ENCODE data around the gene RIN3.

RIN3 gene

GRCh38 chr14:92575061-92575747 is 61.6 kb downstream of the RIN3 start:
- H3K36me3 ChIP-seq (ENCODE audit: control insufficient read depth in 1 of 2, insufficient read depth in 2 of 2, low read length in 2 of 2), result peaks cover 0 to 13% of the 10 kb centered on the region in 2 donors

DNA sequence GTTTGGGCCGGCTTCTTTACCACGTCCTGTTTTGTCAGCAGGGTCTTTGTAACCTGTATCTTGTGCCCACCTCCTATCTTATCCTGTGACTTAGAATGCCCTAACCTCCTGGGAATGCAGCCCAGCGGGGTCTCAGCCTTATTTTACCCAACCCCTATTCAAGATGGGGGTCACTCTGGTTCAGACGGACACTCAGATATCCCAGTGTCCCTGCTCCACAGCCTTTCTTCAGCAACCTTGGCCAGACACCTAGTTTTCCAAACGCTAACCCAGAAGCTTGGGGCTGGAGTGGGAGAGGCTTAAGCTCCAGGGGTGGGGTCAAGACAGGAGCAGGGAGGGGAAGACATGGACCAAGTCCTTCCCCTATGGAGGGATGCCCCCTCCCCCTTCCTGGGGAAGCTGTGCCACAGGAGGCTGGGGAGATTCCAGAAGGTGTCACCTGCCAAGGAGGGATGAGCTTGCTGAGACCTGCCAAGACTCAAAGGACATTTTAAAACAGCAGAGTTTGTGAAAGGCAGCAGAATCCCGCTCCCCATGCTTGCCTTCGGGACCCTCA is 62.2 kb downstream of the RIN3 start:
- no peaks in the 10 kb centered on the region for H3K4me1 ChIP-seq (ENCODE audit: control insufficient read depth in 1 of 2, insufficient read depth in 2 of 2, low read length in 2 of 2)
- no peaks in the 10 kb centered on the region for H3K27me3 ChIP-seq (ENCODE audit: low read depth, low read length)
- H3K4me3 ChIP-seq (ENCODE audit: low read depth in 1 of 2, low read length in 2 of 2), result no peak overlapping the region
- no peak overlapping the region for H3K27ac ChIP-seq (ENCODE audit: low read length)
- H3K36me3 ChIP-seq (ENCODE audit: control insufficient read depth in 1 of 2, insufficient read depth in 2 of 2, low read length in 2 of 2), result peaks cover 0 to 18% of the 10 kb centered on the region in 2 donors
- no peaks in the 10 kb centered on the region for H3K9me3 ChIP-seq (ENCODE audit: control insufficient read depth in 1 of 2, low read length in 2 of 2)

More at GRCh38 chr14:92575061-92575747, 61.6 kb downstream of the RIN3 start:
- Histone ChIP-seq H3K4me3 (ENCODE audit: low read depth in 1 of 2, low read length in 2 of 2) (no peak overlapping the region), H3K27ac (ENCODE audit: low read length) (no peak overlapping the region), H3K9me3 (ENCODE audit: control insufficient read depth in 1 of 2, low read length in 2 of 2) (no peaks in the 10 kb centered on the region), H3K27me3 (ENCODE audit: low read depth, low read length) (no peaks in the 10 kb centered on the region), H3K4me1 (ENCODE audit: control insufficient read depth in 1 of 2, insufficient read depth in 2 of 2, low read length in 2 of 2) (no peaks in the 10 kb centered on the region)

DNA sequence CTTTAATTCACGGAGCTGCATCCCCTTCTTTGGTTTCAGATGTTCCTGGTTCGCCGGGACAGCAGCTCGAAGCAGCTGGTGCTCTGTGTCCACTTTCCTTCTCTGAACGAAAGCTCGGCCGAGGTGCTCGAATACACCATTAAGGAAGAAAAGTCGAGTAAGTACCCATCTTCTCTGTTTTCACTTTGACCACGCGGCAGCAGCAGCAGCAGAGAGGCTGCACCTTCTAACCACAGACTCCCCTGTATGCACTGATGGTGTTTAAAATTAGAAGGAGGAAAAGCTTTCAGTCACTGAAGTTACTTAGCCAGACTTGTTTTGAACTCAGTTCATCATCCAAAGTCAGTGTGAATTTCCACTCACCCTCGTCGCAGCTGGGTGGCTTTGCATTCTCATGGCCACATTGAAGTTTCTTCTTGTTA is 63.8 kb downstream of the RIN3 start:
- no peaks in the 10 kb centered on the region for H3K9me3 ChIP-seq (ENCODE audit: control insufficient read depth in 1 of 2, low read length in 2 of 2)
- no peaks in the 10 kb centered on the region for H3K4me1 ChIP-seq (ENCODE audit: control insufficient read depth in 1 of 2, insufficient read depth in 2 of 2, low read length in 2 of 2)
- H3K27ac ChIP-seq (ENCODE audit: low read length), result no peak overlapping the region
- H3K36me3 ChIP-seq (ENCODE audit: control insufficient read depth in 1 of 2, insufficient read depth in 2 of 2, low read length in 2 of 2), result peaks cover 0 to 18% of the 10 kb centered on the region in 2 donors
- no peak overlapping the region for H3K4me3 ChIP-seq (ENCODE audit: low read depth in 1 of 2, low read length in 2 of 2)
- no peaks in the 10 kb centered on the region for H3K27me3 ChIP-seq (ENCODE audit: low read depth, low read length)

DNA sequence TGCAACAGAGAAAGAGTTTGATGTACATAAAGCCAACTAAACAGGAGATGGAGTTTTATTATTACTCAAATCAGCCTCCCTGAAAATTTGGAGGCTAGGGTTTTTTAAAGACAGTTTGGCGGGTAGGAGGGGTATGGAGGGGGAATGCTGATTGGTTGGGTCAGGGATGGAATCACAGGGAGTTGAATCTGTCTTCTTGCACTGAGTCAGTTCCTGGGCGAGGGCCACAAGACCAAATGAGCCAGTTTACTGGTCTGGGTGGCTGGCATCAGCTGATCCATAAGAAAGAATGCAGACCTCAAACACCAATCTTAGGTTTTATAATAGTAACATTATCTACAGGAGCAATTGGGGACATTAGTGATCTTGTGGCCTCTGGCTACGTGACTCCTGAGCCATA is 64.9 kb downstream of the RIN3 start:
- peaks cover 0 to 24% of the 10 kb centered on the region in 2 donors for H3K36me3 ChIP-seq (ENCODE audit: control insufficient read depth in 1 of 2, insufficient read depth in 2 of 2, low read length in 2 of 2)
- no peaks in the 10 kb centered on the region for H3K4me1 ChIP-seq (ENCODE audit: control insufficient read depth in 1 of 2, insufficient read depth in 2 of 2, low read length in 2 of 2)
- H3K27me3 ChIP-seq (ENCODE audit: low read depth, low read length), result no peaks in the 10 kb centered on the region
- no peak overlapping the region for H3K4me3 ChIP-seq (ENCODE audit: low read depth in 1 of 2, low read length in 2 of 2)
- H3K9me3 ChIP-seq (ENCODE audit: control insufficient read depth in 1 of 2, low read length in 2 of 2), result no peaks in the 10 kb centered on the region
- H3K27ac ChIP-seq (ENCODE audit: low read length), result no peak overlapping the region

- Histone ChIP-seq H3K4me1 (ENCODE audit: control insufficient read depth in 1 of 2, insufficient read depth in 2 of 2, low read length in 2 of 2) (no peaks in the 10 kb centered on the region), H3K27ac (ENCODE audit: low read length) (no peak overlapping the region), H3K36me3 (ENCODE audit: control insufficient read depth in 1 of 2, insufficient read depth in 2 of 2, low read length in 2 of 2) (peaks cover 0 to 32% of the 10 kb centered on the region in 2 donors), H3K27me3 (ENCODE audit: low read depth, low read length) (no peaks in the 10 kb centered on the region), H3K4me3 (ENCODE audit: low read depth in 1 of 2, low read length in 2 of 2) (no peak overlapping the region), H3K9me3 (ENCODE audit: control insufficient read depth in 1 of 2, low read length in 2 of 2) (peaks cover 0 to 2% of the 10 kb centered on the region in 2 donors)
Measured at GRCh38 chr14:92579244-92579936, 65.8 kb downstream of the RIN3 start.

GRCh38 chr14:92581206-92581605 is 67.6 kb downstream of the RIN3 start:
- H3K4me1 ChIP-seq (ENCODE audit: control insufficient read depth in 1 of 2, insufficient read depth in 2 of 2, low read length in 2 of 2), result peaks cover 0 to 9% of the 10 kb centered on the region in 2 donors
- H3K9me3 ChIP-seq (ENCODE audit: control insufficient read depth in 1 of 2, low read length in 2 of 2), result peaks cover 0 to 2% of the 10 kb centered on the region in 2 donors
- H3K27me3 ChIP-seq (ENCODE audit: low read depth, low read length), result no peaks in the 10 kb centered on the region
- no peak overlapping the region for H3K4me3 ChIP-seq (ENCODE audit: low read depth in 1 of 2, low read length in 2 of 2)
- H3K27ac ChIP-seq (ENCODE audit: low read length), result no peak overlapping the region
- peaks cover 0 to 32% of the 10 kb centered on the region in 2 donors for H3K36me3 ChIP-seq (ENCODE audit: control insufficient read depth in 1 of 2, insufficient read depth in 2 of 2, low read length in 2 of 2)

DNA sequence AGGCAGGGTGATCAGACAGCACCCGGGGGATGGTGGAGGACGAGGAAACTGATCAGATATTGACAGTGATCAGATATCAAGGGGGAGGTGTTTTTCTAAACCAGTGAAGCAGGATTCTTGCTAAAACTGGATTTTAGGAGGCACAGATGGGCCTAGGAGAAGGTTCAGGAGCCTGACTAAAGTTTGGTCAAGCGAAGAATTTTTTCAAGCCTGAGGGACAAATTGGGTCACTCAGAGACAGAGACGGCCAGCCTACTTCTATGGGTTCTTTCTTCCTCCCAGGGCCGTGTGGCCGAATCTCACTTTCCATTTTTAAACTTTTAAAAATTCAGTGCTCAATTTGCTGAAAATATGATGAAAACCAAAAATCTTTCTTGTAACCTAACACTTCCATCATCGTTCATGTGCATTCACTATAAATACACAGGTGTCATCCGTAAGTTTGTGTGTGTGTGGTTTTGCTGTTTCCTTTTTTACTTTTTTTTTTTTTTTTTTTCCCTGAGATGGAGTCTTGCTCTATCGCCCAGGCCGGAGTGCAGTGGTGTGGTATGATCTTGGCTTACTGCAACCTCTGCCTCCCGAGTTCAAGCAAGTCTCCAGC is 68.5 kb downstream of the RIN3 start:
- H3K4me3 ChIP-seq (ENCODE audit: low read depth in 1 of 2, low read length in 2 of 2), result no peak overlapping the region
- peaks cover 0 to 32% of the 10 kb centered on the region in 2 donors for H3K36me3 ChIP-seq (ENCODE audit: control insufficient read depth in 1 of 2, insufficient read depth in 2 of 2, low read length in 2 of 2)
- H3K9me3 ChIP-seq (ENCODE audit: control insufficient read depth in 1 of 2, low read length in 2 of 2), result peaks cover 0 to 2% of the 10 kb centered on the region in 2 donors
- H3K27me3 ChIP-seq (ENCODE audit: low read depth, low read length), result no peaks in the 10 kb centered on the region
- H3K4me1 ChIP-seq (ENCODE audit: control insufficient read depth in 1 of 2, insufficient read depth in 2 of 2, low read length in 2 of 2), result peaks cover 0 to 17% of the 10 kb centered on the region in 2 donors
- no peak overlapping the region for H3K27ac ChIP-seq (ENCODE audit: low read length)

DNA sequence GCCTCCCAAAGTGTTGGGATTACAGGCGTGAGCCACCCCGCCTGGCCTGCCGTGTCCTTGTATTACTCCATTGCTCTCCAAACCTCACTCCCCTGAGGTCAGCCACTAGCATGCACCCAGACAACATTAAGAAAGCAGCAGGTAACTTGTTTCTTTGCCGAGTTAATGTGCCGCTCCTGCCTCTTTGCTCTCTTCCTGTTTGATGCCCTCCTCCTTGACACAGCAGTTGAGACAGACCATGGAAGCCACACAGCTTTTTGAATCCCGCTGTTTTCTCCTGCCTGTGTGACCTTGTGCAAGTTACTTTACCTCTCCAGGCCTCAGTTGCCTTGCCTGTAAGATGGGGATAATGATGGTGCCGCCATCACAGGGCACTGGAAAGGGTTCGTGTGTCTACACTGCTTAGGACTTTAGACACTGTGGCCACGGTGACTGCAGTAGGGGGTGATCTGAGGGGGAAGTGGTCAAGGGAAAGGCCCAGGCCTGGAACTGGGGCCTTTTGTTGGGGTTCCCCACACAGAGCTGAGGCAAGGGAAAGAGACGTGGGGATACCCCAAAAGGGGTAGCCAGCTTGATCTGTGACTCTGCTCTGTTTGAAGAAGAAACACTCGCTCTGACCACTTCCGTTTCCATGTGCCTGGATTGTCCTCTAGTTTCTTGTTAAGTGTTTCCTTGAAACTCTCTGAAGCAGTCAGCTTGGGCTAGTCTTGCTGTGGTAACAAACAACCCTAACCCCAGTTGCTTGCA is 69.3 kb downstream of the RIN3 start:
- peaks cover 0 to 27% of the 10 kb centered on the region in 2 donors for H3K36me3 ChIP-seq (ENCODE audit: control insufficient read depth in 1 of 2, insufficient read depth in 2 of 2, low read length in 2 of 2)
- peaks cover 0 to 2% of the 10 kb centered on the region in 2 donors for H3K9me3 ChIP-seq (ENCODE audit: control insufficient read depth in 1 of 2, low read length in 2 of 2)
- H3K27ac ChIP-seq (ENCODE audit: low read length), result no peak overlapping the region
- H3K4me3 ChIP-seq (ENCODE audit: low read depth in 1 of 2, low read length in 2 of 2), result no peak overlapping the region
- H3K4me1 ChIP-seq (ENCODE audit: control insufficient read depth in 1 of 2, insufficient read depth in 2 of 2, low read length in 2 of 2), result peaks cover 0 to 22% of the 10 kb centered on the region in 2 donors
- no peaks in the 10 kb centered on the region for H3K27me3 ChIP-seq (ENCODE audit: low read depth, low read length)

DNA sequence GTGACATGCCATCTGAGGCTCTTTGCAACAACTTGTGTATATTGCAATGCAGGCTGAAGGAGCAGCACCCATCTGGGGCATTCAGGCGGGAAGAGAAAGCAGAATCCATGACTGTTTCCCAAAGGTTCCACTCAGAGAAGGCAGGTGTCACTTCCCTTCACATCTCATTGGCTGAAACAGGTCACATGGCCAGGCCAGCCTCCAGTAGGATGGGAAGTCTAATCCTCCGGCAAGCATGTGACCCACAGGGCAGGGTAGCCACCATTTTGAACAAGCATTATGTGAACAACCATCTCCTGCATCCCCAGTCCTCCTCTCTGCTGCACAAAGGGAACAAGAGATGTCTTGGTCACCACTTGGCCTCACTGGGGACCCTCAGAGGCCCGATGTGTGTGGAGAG is 70.6 kb downstream of the RIN3 start:
- no peak overlapping the region for H3K4me3 ChIP-seq (ENCODE audit: low read depth in 1 of 2, low read length in 2 of 2)
- H3K36me3 ChIP-seq (ENCODE audit: control insufficient read depth in 1 of 2, insufficient read depth in 2 of 2, low read length in 2 of 2), result peaks cover 0 to 25% of the 10 kb centered on the region in 2 donors
- H3K4me1 ChIP-seq (ENCODE audit: control insufficient read depth in 1 of 2, insufficient read depth in 2 of 2, low read length in 2 of 2), result peaks cover 0 to 22% of the 10 kb centered on the region in 2 donors
- H3K27me3 ChIP-seq (ENCODE audit: low read depth, low read length), result no peaks in the 10 kb centered on the region
- H3K27ac ChIP-seq (ENCODE audit: low read length), result no peak overlapping the region
- H3K9me3 ChIP-seq (ENCODE audit: control insufficient read depth in 1 of 2, low read length in 2 of 2), result peaks cover 0 to 2% of the 10 kb centered on the region in 2 donors

DNA sequence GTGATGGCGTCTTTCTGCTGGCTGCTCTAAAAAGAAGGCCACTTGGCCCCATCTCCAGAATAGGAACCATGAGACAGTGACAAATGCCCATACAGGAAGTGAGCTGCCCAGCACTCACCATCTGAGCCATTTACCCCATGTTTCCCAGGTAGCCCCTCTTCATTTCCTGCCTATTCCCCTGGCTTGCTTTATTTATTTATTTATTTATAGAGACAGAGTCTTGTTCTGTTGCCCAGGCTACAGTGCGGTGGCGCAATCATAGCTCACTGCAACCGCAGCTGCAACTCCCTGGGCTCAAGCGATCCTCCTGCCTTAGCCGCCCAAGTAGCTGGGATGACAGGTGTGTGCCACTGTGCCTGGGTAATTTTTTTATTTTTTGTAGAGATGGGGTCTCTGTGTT is 71.2 kb downstream of the RIN3 start:
- H3K4me1 ChIP-seq (ENCODE audit: control insufficient read depth in 1 of 2, insufficient read depth in 2 of 2, low read length in 2 of 2), result peaks cover 2 to 24% of the 10 kb centered on the region in 2 donors
- no peak overlapping the region for H3K27ac ChIP-seq (ENCODE audit: low read length)
- peaks cover 0 to 2% of the 10 kb centered on the region in 2 donors for H3K9me3 ChIP-seq (ENCODE audit: control insufficient read depth in 1 of 2, low read length in 2 of 2)
- H3K27me3 ChIP-seq (ENCODE audit: low read depth, low read length), result no peaks in the 10 kb centered on the region
- no peak overlapping the region for H3K4me3 ChIP-seq (ENCODE audit: low read depth in 1 of 2, low read length in 2 of 2)
- H3K36me3 ChIP-seq (ENCODE audit: control insufficient read depth in 1 of 2, insufficient read depth in 2 of 2, low read length in 2 of 2), result peaks cover 0 to 19% of the 10 kb centered on the region in 2 donors

Measured in muscle layer of duodenum (tissue), 2 donors.